Panc1 (cell line): ENCODE results near the gene ZFAND2B.

Source experiments
- CTCF ChIP-seq: fragments of 450-650 bp; IDR thresholded peaks from 2 replicates; pipeline ENCODE4 v1.5.1; 2017; ENCODE audit warnings: mild to moderate bottlenecking
- POLR2AphosphoS5 ChIP-seq: IDR thresholded peaks from 2 replicates; pipeline ENCODE4 v1.6.1; 2012; ENCODE audit warnings: mild to moderate bottlenecking, low read depth, low read length, moderate library complexity
- REST ChIP-seq, 2 experiments: IDR thresholded peaks; 2 replicates each; pipeline ENCODE4 v1.6.1; 2011 to 2012; ENCODE audit warnings: low read depth in 2 of 2, control low read depth in 1 of 2, low read length in 1 of 2, mild to moderate bottlenecking in 1 of 2, moderate library complexity in 1 of 2; ENCODE audit not compliant: insufficient read depth in 1 of 2
- SIN3A ChIP-seq: IDR thresholded peaks from 2 replicates; pipeline ENCODE4 v1.6.1; 2012; ENCODE audit warnings: low read depth, mild to moderate bottlenecking, low read length, moderate library complexity, borderline replicate concordance; ENCODE audit not compliant: insufficient read depth

- TF ChIP-seq SIN3A = no peak
- no peak for TF ChIP-seq CTCF
- TF ChIP-seq REST (IDR thresholded peaks at IDR 0.05; ENCODE audit: insufficient read depth in 1 of 2, low read depth in 2 of 2, low read length in 1 of 2) = no peak
- no peak for TF ChIP-seq POLR2AphosphoS5
These were observed 25.6 kb upstream of the ZFAND2B start for GRCh38 chr2:219180961-219181360.
